HG03575 (cell line): ENCODE data around the gene TCP1.
A peak's percentile ranks its signal among the peaks of the same experiment; 100 is the strongest.
"Not testable (repeated sequence)": the region's sequence is repeated elsewhere in the genome, so short reads cannot be mapped to it uniquely, and the experiment has no call there.

Experiments used
- ATAC-seq: cut with Tn5 transposase; IDR thresholded peaks from one replicate; pipeline ENCODE4 v1.9.1; 2021; ENCODE audit not compliant: unreplicated experiment, insufficient number of reproducible peaks, low FRiP score; ENCODE audit errors: extremely low read depth

TCP1 gene

GRCh38 chr6:159819098-159819497 lies 29.7 kb upstream of the TCP1 start:
- ATAC-seq, result no peak

GRCh38 chr6:159817951-159818739 lies 28.7 kb upstream of the TCP1 start:
- ATAC-seq, result no peak

GRCh38 chr6:159816775-159817174 lies 27.4 kb upstream of the TCP1 start:
- not testable (repeated sequence) for ATAC-seq

GRCh38 chr6:159815410-159815809 lies 26.0 kb upstream of the TCP1 start:
- no peak for ATAC-seq

GRCh38 chr6:159813781-159814180 lies 24.4 kb upstream of the TCP1 start:
- no peak for ATAC-seq

GRCh38 chr6:159809149-159809548 lies 19.7 kb upstream of the TCP1 start:
- no peak for ATAC-seq

- no peak for ATAC-seq
Measured at GRCh38 chr6:159808647-159809046, 19.2 kb upstream of the TCP1 start.

- ATAC-seq, result no peak
Measured at GRCh38 chr6:159807150-159807858, 17.9 kb upstream of the TCP1 start.

GRCh38 chr6:159806021-159806458 lies 16.6 kb upstream of the TCP1 start:
- no peak for ATAC-seq

GRCh38 chr6:159805440-159806020 lies 16.1 kb upstream of the TCP1 start:
- ATAC-seq, result no peak

GRCh38 chr6:159804504-159804903 lies 15.1 kb upstream of the TCP1 start:
- no peak for ATAC-seq

GRCh38 chr6:159801935-159802334 lies 12.5 kb upstream of the TCP1 start:
- ATAC-seq, result no peak

- no peak for ATAC-seq
Measured at GRCh38 chr6:159800141-159800865, 10.9 kb upstream of the TCP1 start, which contains the start of gene PNLDC1. TSS of gene PNLDC1 (plus strand) at chr6:159800276. CDS start at chr6:159800308, 32 bp downstream.

GRCh38 chr6:159797554-159797953 lies 8.2 kb upstream of the TCP1 start:
- ATAC-seq, result no peak

GRCh38 chr6:159794976-159795375 lies 5.6 kb upstream of the TCP1 start:
- ATAC-seq, result not testable (repeated sequence)

GRCh38 chr6:159790956-159791598 lies 1.7 kb upstream of the TCP1 start:
- ATAC-seq, result no peak

GRCh38 chr6:159790149-159790955 lies 950 bp upstream of the TCP1 start, which contains the start of gene MRPL18:
TSS of gene MRPL18 (plus strand) at chr6:159790467. CDS start at chr6:159790588, 121 bp downstream.
- peak; percentile 83 for ATAC-seq
